HG02642 (cell line): ENCODE measurements around the gene ACP2.
A peak's percentile ranks its signal among the peaks of the same experiment; 100 is the strongest.

Experiments used
- ATAC-seq: cut with Tn5 transposase; IDR thresholded peaks from one replicate; pipeline ENCODE4 v1.9.1; 2021; ENCODE audit warnings: mild to moderate bottlenecking; ENCODE audit not compliant: unreplicated experiment, poor library complexity

The ACP2 gene

DNA sequence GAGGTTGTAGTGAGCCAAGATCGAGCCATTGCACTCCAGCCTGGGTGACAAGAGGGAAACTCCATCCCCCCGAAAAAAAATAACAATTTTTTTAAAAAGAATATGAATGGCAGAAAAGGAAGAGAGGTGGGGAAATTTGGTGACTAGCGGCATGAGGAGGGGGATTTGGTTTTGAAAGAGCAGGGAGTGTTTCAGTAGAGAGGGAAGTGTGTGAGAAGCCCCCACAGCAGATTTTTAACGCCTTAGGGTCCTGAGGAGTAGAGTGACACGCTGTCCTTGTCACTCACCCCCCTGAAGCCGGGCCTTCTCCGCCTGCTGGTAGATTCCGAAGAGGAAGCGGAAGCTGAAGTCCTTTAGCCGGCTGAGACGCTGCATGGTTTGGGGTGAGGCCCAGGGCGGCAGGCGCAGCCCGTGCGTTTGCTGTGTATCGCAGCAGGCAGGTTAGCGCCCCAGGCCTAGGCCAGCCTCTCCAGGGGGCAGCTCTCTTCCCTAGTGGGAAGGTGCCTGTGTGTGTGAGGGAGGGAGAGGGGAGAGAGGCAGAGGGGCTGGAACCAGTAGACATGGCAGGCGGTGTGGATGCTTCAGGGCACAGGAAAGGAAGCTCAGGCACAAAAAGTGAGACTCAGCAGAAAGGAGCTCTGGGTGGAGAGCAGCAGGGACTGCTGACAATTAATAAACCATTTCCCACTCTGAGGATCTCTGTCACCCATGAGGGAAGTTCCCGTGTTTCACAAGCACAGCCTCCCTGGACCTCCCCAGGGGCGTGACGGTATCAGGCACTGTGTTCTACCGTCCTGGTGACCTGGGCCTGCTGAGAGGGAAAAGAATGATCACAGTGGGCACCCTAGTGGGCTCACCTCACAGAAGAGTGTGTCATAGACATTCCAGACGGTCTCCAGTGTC, 3.9 kb downstream of the ACP2 start:
- no peak for ATAC-seq

DNA sequence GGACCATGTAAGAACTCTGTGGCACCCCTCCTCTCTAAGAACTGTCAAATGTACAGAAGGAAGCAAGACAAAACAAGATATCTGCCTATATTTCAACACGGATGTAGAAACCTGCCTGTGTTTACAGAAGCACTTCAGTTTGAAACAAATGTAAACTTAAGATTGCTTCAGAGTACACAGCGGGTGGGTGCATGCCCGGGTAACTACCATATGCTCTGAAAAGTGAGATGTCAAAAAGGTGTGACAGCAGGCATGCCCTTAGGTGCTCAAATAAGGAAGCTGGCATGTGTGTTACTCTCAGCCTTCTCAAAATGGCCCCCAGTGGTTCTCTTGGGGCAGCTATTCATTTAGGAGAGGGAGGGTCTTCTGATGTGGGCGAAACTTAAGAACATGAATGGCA, 5.2 kb downstream of the ACP2 start:
- ATAC-seq: no peak

DNA sequence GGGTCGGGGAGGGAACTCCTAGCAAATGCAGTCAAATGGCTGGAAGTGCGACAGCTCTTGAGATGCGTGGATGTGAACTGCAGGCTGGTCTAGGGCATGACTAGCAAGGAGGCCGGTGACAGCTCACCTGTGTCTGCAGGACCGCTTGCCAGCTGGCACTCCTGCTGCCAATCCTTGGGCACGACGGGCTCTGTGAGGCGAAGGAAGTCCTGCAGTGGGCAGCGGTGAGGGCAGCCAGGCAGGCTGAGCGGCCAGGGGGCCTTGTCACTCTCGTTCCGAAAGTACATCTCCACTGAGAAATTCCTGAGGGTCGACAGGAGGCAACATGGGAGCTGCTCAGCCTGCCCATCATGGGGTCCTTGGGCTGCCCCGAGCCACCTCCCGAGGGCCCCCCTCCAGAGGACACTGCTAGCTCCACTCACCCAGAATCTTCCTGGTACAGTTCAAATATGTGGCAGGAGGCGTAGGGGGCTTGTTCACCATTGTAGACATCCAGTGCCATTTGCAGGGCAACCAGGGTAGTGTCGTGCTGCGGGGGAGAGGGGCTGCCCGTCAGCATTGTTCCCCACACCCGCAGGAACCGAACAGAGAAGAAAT, 5.9 kb downstream of the ACP2 start:
- no peak for ATAC-seq

DNA sequence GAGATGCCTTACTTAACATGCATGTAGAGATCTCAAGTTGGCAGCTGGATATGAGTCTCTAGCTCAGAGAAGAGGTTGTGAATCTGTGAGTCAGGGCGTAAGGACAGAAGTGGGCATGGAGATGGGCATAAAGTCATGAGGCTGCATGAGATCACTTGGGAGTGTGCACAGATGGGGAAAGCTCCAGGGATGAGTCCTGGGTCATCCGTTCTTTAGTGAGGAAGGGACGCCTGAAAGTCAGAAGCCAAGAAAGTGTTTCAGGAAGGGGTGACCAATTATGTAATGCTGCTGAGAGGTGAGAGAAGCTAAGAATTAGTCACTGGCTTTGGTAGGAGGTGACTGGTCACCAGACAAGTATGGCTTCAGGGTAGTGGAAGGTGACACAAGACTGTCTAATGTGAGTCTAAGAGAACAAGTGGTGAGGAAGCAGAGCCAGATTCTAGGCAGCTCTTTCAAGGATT, 6.7 kb downstream of the ACP2 start:
- ATAC-seq: no peak

DNA sequence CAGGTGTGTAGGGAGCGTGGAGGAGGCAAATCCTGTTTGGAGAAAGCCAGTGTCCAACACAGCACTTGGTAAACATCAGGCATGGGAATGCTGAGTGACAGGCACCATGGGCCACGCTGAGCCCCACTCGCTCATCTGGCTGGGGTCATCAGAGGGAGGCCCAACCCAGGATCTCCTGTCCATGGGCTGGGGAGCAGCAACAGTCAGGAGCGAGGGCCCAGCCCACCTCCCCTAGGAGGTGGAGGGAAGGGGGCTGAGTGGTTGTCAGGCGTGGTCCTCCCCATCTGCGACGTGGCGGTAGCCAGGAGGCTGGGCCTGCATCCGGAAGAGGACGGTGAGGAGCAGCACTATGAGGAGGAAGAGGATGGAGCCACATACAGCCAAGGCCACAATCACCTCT, 8.8 kb downstream of the ACP2 start:
- no peak for ATAC-seq

DNA sequence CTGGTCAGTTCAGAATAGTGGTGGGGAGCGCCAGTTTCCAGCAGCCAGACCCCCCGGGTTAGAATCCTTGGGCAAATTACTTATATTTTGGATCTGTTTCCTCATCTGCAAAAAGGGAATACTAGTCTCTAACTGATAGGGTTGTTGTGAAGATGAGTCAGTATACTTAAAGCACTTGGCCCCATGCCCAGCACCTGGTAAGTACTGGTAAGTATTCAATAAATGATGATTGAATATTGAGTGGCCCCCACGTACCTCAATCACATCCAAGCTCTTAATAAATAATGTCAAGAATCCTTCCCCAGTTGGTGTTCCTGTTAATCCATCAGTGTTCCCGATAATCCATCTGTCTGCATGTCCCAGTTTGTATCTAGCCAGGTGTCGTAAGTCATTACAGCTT, 12.1 kb downstream of the ACP2 start:
- ATAC-seq: no peak

DNA sequence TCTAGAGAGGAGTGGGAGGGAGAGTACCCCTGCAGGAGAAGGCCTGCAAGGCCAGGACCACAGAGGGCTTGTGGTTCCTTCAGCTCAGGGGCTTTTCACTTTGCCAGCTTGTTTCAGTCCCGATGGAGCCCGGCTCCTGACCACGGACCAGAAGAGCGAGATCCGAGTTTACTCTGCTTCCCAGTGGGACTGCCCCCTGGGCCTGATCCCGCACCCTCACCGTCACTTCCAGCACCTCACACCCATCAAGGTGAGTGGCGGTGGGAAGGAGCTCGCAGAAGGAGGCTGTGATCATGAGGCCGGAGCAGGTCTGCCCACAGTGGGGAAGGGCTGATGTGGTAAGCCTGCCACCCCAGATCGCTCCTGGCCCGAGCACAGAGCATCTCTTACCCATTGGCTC, 13.5 kb downstream of the ACP2 start:
- ATAC-seq: no peak

DNA sequence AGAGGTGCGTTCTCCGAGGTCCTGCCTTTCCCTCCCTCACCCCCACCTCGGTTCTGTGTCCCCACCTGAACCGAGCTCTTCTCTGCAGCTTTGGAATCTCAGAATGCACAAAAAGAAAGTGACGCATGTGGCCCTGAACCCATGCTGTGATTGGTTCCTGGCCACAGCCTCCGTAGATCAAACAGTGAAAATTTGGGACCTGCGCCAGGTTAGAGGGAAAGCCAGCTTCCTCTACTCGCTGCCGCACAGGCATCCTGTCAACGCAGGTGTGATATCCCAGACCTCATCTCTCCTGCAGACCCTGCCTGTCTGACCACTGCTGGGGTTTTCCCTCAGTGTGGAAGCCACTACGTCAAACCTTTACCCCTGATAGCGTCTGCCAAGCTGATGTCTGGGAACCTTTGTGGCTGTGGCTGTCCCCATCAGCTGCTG, 13.9 kb downstream of the ACP2 start:
- no peak for ATAC-seq

DNA sequence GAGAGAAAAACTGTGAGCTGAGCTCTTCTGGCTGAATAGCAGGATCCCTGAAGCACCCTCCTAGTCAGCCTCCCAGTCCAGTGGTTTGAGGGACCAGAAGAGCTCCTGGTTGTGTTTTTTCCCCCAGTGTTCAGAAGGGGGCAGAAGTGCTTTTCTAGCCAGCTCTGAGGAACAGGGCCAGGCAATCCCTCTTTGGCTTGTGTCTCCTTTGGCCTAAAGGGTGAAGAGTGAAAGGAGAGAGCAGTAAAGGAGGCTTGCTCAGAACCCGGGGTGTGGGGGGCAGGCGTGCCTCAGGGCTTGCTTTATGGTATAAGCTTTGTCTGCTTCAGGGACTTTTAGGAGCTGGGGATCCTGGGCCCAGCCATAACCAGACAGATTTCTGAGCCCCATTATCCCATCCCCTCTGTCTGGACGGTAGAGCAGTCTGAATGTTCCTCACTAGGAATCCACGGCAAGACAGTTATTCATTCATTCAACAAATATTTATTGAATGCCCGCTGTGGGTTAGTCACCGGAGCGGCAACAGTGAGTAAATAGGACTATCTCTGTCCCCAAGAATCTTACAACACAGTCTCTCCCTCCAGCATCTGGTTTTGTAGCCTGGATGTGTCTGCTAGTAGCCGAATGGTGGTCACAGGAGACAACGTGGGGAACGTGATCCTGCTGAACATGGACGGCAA, 14.5 kb downstream of the ACP2 start:
- no peak for ATAC-seq

DNA sequence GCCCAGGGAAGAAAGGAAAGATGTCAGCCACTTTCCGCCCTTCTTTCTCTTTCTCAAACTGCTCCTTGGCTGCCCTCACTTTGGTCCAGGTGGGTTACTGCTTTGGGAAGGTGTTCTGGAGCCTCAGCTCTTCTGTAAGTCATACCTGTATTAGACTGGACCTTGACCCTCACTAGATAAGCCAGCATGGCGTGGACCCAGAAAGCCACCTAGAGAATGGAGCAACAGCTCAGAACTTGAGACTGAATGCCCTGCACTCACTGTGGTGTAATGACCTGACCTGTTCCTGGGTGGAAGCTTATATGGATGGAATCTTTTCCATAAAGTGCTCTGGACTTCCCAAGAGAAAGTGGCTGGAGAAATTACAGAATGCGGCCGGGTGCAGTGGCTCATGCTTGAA, 15.6 kb downstream of the ACP2 start:
- no peak for ATAC-seq

DNA sequence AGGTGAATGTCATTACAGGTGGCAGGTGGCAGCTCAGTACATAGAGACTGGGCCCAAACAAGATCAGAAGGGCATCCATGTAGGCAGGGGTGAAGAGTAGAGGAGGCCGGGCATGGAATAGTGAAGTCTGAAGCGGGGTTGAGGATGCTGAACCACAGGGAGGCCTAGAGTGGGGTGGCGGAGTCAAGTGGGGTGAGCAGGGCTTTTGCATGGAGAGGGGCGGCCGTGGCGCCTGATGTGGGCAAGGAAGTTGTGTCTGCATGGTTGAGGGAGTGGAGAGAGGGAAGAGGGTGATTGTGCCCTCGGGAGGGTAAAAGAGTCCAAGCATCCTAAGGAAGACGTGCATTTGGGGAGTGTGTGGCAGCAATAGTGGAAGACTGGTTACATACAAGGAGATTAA, 19.5 kb downstream of the ACP2 start:
- ATAC-seq: no peak

DNA sequence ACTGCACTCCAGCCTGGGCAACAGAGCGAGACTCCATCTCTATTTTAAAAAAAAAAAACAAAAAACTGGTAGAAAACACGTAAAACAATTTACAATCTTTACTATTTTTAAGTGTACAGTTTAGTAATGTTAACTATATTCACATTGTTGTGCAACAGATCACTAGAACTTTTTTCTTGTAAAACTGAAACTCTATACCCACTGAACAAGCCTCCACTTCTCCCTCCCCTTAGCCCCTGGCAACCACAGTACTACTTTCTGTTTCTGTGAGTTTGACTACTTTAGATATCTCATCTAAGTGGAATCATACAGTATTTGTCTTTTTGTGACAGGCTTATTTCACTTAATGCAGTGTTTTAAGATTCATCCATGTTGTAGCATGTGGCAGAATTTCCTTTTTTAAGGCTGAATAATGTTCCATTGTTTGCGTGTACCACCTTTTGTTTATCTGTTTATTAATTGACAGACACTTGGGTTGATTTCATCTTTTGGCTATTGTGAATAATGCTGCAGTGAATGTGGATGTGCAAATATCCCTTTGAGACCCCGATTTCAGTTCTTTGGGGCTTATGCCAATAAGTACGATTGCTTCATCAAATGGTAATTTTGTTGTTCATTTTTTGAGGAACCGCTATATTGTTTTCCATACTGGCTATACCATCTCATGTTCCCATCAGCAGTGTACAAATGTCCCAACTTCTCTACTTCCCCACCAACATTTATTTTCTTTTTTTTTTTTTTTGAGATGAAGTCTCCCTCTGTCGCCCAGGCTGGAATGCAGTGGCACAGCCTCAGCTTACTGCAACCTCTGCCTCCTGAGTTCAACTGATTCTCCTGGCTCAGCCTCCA, 22.8 kb downstream of the ACP2 start:
- ATAC-seq: peak; percentile 89

DNA sequence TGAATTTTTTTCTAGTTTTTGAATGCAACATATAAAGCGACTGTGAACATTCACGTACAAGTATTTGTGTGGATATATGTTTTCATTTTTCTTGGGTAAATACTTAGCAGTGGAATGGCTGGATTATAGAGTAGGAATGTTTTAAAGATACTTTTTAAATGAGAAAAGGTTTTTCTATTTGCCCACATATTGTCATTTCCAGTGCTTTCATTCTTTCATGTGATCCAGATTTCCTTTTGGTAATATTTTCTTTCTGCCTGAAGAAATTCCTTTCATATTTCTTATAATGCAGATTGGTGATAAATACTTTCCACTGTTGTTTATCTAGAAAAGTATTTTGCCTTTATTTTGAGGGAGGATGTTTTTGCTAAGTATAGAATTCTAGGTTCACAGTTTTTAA, 25.9 kb downstream of the ACP2 start:
- ATAC-seq: no peak

DNA sequence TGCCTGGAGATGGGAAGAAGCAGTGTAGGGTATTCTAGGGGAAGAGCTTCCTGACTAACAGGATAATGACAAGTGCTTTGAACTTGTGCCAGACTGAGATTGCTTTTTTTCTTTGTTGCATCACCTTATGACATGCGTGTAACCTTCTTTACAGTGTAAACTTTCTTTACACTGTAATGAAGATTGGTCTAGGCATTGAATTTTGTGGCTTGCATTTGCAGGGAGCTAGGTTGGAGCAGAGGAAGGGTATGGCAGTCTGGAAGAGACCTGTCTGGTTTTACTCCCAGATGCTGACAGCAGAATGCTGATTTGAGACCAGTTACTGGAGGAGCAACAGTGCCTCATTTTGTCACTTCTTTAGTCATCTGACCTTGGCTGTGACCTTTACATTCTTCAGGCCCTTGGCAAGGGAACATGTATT, 28.2 kb downstream of the ACP2 start:
- ATAC-seq: no peak

DNA sequence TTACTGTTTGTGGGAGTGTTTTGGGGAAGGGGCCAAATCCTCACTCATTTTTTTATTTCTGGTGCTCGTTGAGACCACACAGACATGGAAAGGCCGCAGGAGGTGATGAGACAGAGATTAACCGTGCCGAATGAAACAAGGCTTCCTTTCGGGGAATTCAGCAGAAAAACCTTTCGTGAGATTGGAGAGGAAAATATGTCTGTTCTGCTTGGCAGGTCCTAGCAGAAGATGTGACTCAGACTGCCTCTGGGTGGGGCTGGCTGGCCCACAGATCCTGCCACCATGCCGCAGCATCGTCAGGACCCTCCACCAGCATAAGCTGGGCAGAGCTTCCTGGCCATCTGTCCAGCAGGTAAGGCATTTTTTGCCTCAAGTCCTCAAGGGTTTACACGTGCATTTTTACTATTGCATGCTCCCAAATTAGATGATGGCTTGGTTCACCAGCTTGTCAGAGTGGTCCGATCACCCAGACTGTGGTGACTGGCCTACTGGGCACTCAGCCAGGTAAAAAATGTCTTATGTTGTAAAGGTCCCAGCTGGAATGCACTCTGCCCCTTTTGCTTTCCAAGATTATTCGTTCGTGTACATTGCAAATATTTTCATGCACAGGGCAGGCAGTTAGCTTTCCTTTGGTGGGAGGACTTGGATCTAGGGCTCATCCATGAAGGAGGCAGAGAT, 32.4 kb downstream of the ACP2 start:
- ATAC-seq: peak; percentile 30

DNA sequence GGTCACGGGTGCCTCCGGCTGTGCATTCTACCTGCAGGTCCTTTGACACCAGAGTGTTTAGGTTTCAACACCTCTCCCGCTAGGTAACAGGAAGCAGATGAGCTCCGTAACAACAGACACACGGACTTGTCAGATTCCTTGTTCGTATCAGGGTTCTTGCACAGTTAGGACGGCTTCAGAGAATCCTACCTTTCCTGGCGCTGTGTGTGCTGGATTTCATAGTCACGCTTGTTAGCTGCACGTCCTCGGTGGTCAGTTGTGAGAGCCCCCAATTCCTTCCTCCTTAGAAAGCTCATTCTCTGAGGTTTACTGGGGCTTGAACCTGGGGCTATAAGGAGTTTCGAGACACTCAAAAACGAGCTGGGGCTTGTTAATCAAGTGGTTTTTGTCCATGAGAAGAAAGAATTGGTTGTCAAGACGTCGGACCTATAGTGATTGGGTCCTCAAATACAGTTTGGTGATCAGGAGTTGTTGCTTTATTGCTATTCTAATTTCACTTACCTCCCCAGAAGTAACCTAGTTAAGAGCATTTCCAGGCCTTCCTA, 33.2 kb downstream of the ACP2 start:
- ATAC-seq: no peak

DNA sequence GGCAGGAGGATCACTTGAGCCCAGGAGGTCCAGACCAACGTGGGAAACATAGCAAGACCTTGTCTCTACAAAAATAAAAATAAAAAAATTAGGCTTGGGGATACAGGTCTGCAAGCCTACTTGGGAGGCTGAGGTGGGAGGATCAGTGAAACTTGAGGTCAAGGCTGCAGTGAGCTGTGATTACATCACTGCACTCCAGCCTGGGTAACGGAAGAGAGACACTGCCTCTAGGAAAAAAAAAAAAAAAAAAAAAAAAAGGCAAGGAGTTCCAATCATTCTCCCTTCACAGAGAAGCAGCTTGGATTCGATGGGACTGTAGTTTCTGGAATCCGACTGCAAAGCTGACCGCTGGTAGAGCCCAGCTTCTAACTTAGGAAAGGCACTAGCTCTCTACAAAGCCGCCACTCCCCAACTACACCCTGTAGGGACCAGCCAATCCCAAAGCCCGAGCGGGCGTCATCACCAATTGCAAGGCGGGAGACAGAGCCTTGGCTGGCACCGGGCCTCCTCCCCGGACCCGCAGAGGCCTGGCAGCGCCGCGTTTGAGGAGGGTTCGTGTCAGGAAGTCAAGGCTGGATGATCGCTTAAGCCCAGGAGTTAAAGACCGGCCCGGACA, 34.6 kb downstream of the ACP2 start:
- peak; percentile 75 for ATAC-seq

DNA sequence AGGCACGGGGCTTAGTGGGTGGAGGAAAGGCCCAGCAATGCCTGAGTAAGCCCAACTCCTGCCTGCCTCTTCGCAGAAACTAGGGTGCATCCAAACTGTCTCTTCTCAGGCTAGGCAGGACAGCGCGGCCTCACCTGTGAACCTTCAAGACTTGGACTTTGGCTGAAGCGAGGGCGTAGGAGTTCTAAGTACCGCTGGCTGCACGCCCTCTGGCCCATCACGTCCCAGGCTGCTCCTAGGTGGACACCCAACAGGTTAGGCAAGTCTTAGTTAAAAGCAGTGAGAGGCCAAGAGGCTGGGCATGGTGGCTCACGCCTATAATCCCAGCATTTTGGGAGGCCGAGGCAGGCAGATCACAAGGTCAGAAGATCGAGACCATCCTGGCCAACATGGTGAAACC, 35.7 kb downstream of the ACP2 start:
- no peak for ATAC-seq

DNA sequence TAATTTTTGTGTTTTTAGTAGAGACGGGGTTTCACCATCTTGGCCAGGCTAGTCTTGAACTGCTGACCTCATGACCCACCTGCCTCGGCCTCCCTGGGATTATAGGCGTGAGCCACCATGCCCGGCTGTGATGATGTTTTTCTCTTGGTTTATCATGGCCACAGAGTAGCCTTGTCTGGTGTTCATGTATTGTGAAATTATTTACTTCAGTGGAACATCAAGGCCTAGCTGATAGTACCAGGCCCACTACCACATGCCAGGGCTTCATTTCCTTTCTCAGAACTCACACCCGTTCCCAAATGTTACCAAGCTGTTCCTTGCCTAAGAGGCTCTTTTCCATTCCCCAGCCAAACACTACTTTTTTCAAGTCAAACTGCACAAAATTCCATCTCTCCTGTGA, 40.0 kb downstream of the ACP2 start:
- ATAC-seq: no peak
